ENCODE measurements around the gene SSH2. TPM values are rescaled to one million over a fixed set of nuclear protein-coding genes. Genes with fewer than 3 reads are reported as not detected.

The SSH2 gene
- polyA plus RNA-seq, 1 of the 3 experiments (the other 2 are of a cell fraction) = 8.8 TPM

DNA sequence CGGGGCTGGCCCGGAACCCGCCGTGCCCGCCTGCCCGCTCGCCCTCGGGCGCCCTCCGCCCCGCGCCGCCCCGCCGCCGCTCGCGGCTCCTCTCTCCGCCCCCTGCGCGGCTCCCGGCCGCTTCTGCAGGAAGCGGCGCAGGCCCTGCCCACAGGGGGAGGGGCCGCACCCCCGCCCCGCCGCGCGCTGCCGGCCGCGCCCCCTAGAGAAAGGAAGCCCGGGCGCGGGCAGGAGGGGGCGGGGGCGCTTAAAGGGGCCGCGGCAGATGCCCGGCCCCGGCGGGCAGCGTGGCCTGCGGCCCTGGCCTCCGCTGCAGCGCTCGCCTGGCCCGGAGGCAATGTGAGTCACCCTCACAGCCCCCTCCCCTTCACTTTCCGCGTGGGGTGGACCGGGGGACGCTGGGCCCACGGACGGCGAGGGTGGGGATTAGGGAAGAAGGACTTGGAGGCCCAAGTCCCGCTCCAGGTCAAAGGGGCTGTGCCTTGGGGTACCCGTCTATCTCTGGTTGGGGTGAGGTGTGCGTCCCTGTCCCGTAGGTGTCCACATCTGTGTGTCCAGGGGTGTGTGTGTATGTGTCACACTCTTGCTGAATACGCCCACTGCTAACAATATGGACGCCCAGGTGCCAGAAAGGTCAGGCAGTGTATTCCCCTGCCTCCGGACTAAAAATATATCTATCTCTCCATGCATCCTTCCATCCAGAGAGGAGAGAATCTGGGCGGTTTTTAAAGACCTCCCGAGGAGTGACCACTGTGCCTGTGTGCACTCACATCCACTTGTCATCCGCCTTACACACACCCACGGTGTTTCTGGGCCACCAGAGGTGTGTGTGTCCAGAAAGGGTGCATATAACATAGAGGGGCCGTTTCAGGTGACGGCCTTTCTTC is 340.3 kb downstream of the SSH2 start, which contains the start of gene GIT1:
Gene GIT1 (minus strand): TSS at position 125 of the 887 bp plus-strand sequence. CDS start 270 bp downstream, outside the sequence.
- Histone ChIP-seq H3K9me2 (no peaks in the 10 kb centered on the region), H3F3A (replicated peaks; ENCODE audit: insufficient read depth) (peaks cover 29% of the 10 kb centered on the region), H3K9me3 (no peaks in the 10 kb centered on the region), H3K4me2 (peak within 1 kb of the TSS; percentile 99), H3K4me1 (ENCODE audit: control insufficient read depth in 1 of 2, insufficient read depth in 2 of 2, low read depth in 1 of 2, low read length in 1 of 2) (peaks cover 41 to 65% of the 10 kb centered on the region in 2 experiments), H3K36me3 (replicated peaks in 1 of 2; ENCODE audit: control insufficient read depth in 1 of 2, insufficient read depth in 2 of 2, low read length in 1 of 2) (no peaks in the 10 kb centered on the region), H2AFZ (ENCODE audit: low read depth) (peak within 1 kb of the TSS; percentile 91; the same call in 1 of the 2 replicates), H3K27me3 (ENCODE audit: insufficient read depth) (no peaks in the 10 kb centered on the region), H4K20me1 (ENCODE audit: insufficient read depth) (peaks cover 41% of the 10 kb centered on the region), H3K4me3 (ENCODE audit: low read depth in 2 of 2, low read length in 1 of 2) (peak within 1 kb of the TSS; percentile 89 to 91), H3K79me2 (ENCODE audit: insufficient read depth) (peaks cover 46% of the 10 kb centered on the region), H3K27ac (ENCODE audit: low read depth in 2 of 2, low read length in 1 of 2) (peak within 1 kb of the TSS; percentile 64 to 91), H3K9ac (peak within 1 kb of the TSS; percentile 80)
- peak; percentile 98 for DNase-seq
- TF ChIP-seq, protein P1, sequence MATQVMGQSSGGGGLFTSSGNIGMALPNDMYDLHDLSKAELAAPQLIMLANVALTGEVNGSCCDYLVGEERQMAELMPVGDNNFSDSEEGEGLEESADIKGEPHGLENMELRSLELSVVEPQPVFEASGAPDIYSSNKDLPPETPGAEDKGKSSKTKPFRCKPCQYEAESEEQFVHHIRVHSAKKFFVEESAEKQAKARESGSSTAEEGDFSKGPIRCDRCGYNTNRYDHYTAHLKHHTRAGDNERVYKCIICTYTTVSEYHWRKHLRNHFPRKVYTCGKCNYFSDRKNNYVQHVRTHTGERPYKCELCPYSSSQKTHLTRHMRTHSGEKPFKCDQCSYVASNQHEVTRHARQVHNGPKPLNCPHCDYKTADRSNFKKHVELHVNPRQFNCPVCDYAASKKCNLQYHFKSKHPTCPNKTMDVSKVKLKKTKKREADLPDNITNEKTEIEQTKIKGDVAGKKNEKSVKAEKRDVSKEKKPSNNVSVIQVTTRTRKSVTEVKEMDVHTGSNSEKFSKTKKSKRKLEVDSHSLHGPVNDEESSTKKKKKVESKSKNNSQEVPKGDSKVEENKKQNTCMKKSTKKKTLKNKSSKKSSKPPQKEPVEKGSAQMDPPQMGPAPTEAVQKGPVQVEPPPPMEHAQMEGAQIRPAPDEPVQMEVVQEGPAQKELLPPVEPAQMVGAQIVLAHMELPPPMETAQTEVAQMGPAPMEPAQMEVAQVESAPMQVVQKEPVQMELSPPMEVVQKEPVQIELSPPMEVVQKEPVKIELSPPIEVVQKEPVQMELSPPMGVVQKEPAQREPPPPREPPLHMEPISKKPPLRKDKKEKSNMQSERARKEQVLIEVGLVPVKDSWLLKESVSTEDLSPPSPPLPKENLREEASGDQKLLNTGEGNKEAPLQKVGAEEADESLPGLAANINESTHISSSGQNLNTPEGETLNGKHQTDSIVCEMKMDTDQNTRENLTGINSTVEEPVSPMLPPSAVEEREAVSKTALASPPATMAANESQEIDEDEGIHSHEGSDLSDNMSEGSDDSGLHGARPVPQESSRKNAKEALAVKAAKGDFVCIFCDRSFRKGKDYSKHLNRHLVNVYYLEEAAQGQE (IDR thresholded peaks at IDR 0.05; ENCODE audit: low read depth, low read length) = 0 out of 2 replicates have a peak, but pooled peaks have one; percentile 39
- TF ChIP-seq, protein P2, sequence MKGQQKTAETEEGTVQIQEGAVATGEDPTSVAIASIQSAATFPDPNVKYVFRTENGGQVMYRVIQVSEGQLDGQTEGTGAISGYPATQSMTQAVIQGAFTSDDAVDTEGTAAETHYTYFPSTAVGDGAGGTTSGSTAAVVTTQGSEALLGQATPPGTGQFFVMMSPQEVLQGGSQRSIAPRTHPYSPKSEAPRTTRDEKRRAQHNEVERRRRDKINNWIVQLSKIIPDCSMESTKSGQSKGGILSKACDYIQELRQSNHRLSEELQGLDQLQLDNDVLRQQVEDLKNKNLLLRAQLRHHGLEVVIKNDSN (IDR thresholded peaks at IDR 0.05; ENCODE audit: borderline replicate concordance, low read depth) = no peak
- TF ChIP-seq, protein P3, sequence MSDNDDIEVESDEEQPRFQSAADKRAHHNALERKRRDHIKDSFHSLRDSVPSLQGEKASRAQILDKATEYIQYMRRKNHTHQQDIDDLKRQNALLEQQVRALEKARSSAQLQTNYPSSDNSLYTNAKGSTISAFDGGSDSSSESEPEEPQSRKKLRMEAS (IDR thresholded peaks at IDR 0.05; ENCODE audit: low read depth) = peak; percentile 39; the same call in 1 of the 2 replicates
- TF ChIP-seq TAF1 (IDR thresholded peaks at IDR 0.05; ENCODE audit: borderline replicate concordance, low read depth, low read length) = peak; percentile 46
- TF ChIP-seq CHD2 (IDR thresholded peaks at IDR 0.05; ENCODE audit: low read length, partially characterized antibody) = peak; percentile 51
- TF ChIP-seq GABPA (IDR thresholded peaks at IDR 0.05; ENCODE audit: low read depth) = no peak; the same call in 1 of the 2 replicates
- TF ChIP-seq MXI1 (IDR thresholded peaks at IDR 0.05; ENCODE audit: low read depth, low read length) = peak; percentile 56; the same call in 1 of the 2 replicates
- peak; percentile 82 for TF ChIP-seq NRF1 (IDR thresholded peaks at IDR 0.05; ENCODE audit: low read depth, low read length)
- ChIA-PET CTCF (interaction anchor here (1.2 to 12.7 kb wide), 6 partner anchors 10 to 342 kb away, joined by 3 to 166 read pairs (median 12); partner anchors contain the start of genes ABHD15 and TP53I13), POLR2A (no interaction called here)
- 30% methylated on average over 18 of the region's 70 CpGs for WGBS (ENCODE audit: low lambda C conversion rate)

Data from SK-N-SH (cell line).